Type B pancreatic cell (in vitro differentiated cells): Measurements from ENCODE around the gene TSC22D1. TPM values are rescaled to one million over a fixed set of nuclear protein-coding genes. Genes with fewer than 3 reads are reported as not detected.

ENCODE experiments used
- DNase-seq: peaks from one replicate; pipeline ENCODE4 v3.0.0; 2021; ENCODE audit warnings: mixed read lengths; ENCODE audit not compliant: unreplicated experiment; ENCODE audit errors: extremely low spot score
- H3K27ac Mint-ChIP-seq: 2 replicates; pipeline ENCODE4 v1.8.0; 2021; ENCODE audit warnings: mild to moderate bottlenecking, mixed read lengths
- H3K27me3 Mint-ChIP-seq: 2 replicates; pipeline ENCODE4 v1.8.0; 2021; ENCODE audit warnings: mixed read lengths
- H3K36me3 Mint-ChIP-seq: 2 replicates; pipeline ENCODE4 v1.8.0; 2021; ENCODE audit warnings: mixed read lengths
- H3K4me1 Mint-ChIP-seq: one replicate; pipeline ENCODE4 v1.8.0; 2021; ENCODE audit warnings: mixed read lengths; ENCODE audit not compliant: unreplicated experiment
- H3K4me3 Mint-ChIP-seq: 2 replicates; pipeline ENCODE4 v1.8.0; 2021; ENCODE audit warnings: mild to moderate bottlenecking, mixed read lengths
- H3K9me3 Mint-ChIP-seq: 2 replicates; pipeline ENCODE4 v1.8.0; 2021; ENCODE audit warnings: mixed read lengths
- CTCF ChIP-seq: fragments of 200-600 bp; sonication (generic); conservative IDR thresholded peaks from 2 replicates; pipeline ENCODE4 v1.5.0; 2021; ENCODE audit warnings: antibody characterized with exemption, mild to moderate bottlenecking
- total RNA-seq: library from RNA; stranded (reverse); gene quantifications from 2 replicates; pipeline ENCODE4 v1.2.1, GENCODE V29; 2021; ENCODE audit warnings: low replicate concordance

TSC22D1 gene
- total RNA-seq, 1 donor from 2014 or later, result 132 TPM

- peaks cover 4% of the 10 kb centered on the region for H3K9me3 Mint-ChIP-seq
- peaks cover 8% of the 10 kb centered on the region for H3K27me3 Mint-ChIP-seq
- no peak overlapping the region for H3K4me3 Mint-ChIP-seq
- no peak overlapping the region for H3K27ac Mint-ChIP-seq
- H3K4me1 Mint-ChIP-seq, result peaks cover 23% of the 10 kb centered on the region
- no peak for DNase-seq
- no peaks in the 10 kb centered on the region for H3K36me3 Mint-ChIP-seq
- no peak for TF ChIP-seq CTCF
These were observed 163.7 kb downstream of the TSC22D1 start for GRCh38 chr13:44412346-44412935.

GRCh38 chr13:44411841-44412240 lies 164.3 kb downstream of the TSC22D1 start:
- no peak overlapping the region for H3K4me3 Mint-ChIP-seq
- TF ChIP-seq CTCF, result no peak
- peaks cover 3% of the 10 kb centered on the region for H3K9me3 Mint-ChIP-seq
- H3K4me1 Mint-ChIP-seq, result peaks cover 23% of the 10 kb centered on the region
- peaks cover 8% of the 10 kb centered on the region for H3K27me3 Mint-ChIP-seq
- H3K36me3 Mint-ChIP-seq, result no peaks in the 10 kb centered on the region
- DNase-seq, result no peak
- no peak overlapping the region for H3K27ac Mint-ChIP-seq

GRCh38 chr13:44410328-44410859 lies 165.7 kb downstream of the TSC22D1 start:
- Mint-ChIP-seq H3K9me3 (no peaks in the 10 kb centered on the region), H3K36me3 (no peaks in the 10 kb centered on the region), H3K4me1 (peaks cover 18% of the 10 kb centered on the region), H3K27me3 (peaks cover 8% of the 10 kb centered on the region), H3K4me3 (no peak overlapping the region), H3K27ac (no peak overlapping the region)
- DNase-seq, result no peak
- no peak for TF ChIP-seq CTCF

- H3K27ac Mint-ChIP-seq, result no peak overlapping the region
- H3K27me3 Mint-ChIP-seq, result peaks cover 8% of the 10 kb centered on the region
- H3K4me1 Mint-ChIP-seq, result peaks cover 26% of the 10 kb centered on the region
- no peak overlapping the region for H3K4me3 Mint-ChIP-seq
- no peak for DNase-seq
- H3K36me3 Mint-ChIP-seq, result no peaks in the 10 kb centered on the region
- no peak for TF ChIP-seq CTCF
- H3K9me3 Mint-ChIP-seq, result no peaks in the 10 kb centered on the region
These were observed 166.5 kb downstream of the TSC22D1 start for GRCh38 chr13:44409595-44409994.

GRCh38 chr13:44407891-44408290 lies 168.2 kb downstream of the TSC22D1 start:
- no peak for DNase-seq
- no peak overlapping the region for H3K4me3 Mint-ChIP-seq
- H3K4me1 Mint-ChIP-seq, result peaks cover 38% of the 10 kb centered on the region
- no peak for TF ChIP-seq CTCF
- no peaks in the 10 kb centered on the region for H3K36me3 Mint-ChIP-seq
- no peak overlapping the region for H3K27ac Mint-ChIP-seq
- peaks cover 13% of the 10 kb centered on the region for H3K27me3 Mint-ChIP-seq
- H3K9me3 Mint-ChIP-seq, result no peaks in the 10 kb centered on the region
